GM21381 (cell line): ENCODE data around the gene HPSE2.

Experiments
- ATAC-seq: cut with Tn5 transposase; IDR thresholded peaks from one replicate; pipeline ENCODE4 v1.9.1; 2021; ENCODE audit warnings: mild to moderate bottlenecking, moderate library complexity; ENCODE audit not compliant: unreplicated experiment

The HPSE2 gene

GRCh38 chr10:98713586-98713985, 522.1 kb downstream of the HPSE2 start:
- ATAC-seq, result no peak

DNA sequence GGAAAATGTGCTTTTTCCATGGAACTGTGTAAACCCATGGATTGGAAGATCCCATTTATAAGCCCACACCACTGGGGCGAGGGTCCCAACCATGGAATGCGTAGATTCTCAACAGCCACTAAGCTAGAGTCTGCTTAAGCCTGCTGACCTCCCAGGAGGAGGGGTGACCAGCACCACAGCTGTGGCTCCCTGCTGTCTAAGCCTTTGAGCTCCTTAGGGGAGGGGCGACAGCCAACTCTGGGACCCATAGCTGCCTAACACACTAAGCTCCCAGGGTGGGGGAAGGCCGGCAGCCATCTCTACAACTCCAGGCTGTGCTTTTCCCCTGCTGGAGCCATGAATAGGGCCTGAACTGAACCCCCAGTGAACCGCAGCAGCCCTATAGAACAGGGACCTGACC, 539.1 kb downstream of the HPSE2 start:
- no peak for ATAC-seq

- no peak for ATAC-seq
These were observed 540.8 kb downstream of the HPSE2 start for GRCh38 chr10:98694883-98695282.

DNA sequence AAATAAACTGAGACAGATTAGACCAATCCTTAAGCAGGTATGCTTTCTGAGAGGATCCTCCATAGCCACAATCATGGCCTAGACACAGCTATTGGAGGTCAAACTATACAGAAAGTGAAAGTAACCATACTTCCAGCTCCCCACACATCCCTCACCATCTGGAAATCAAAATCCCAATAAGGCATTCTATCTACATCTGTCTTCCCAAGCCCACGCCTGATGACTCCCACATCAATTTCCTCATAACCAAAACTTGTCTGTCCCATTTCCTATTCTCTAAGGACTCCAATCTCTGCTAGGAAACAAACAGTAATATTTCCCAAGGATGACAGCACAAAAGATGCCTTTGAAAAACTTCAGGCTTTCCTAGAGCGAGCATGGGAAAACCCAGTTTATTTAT, 541.6 kb downstream of the HPSE2 start:
- ATAC-seq, result no peak

- ATAC-seq, result no peak
These were observed 548.0 kb downstream of the HPSE2 start for GRCh38 chr10:98687685-98688084.

DNA sequence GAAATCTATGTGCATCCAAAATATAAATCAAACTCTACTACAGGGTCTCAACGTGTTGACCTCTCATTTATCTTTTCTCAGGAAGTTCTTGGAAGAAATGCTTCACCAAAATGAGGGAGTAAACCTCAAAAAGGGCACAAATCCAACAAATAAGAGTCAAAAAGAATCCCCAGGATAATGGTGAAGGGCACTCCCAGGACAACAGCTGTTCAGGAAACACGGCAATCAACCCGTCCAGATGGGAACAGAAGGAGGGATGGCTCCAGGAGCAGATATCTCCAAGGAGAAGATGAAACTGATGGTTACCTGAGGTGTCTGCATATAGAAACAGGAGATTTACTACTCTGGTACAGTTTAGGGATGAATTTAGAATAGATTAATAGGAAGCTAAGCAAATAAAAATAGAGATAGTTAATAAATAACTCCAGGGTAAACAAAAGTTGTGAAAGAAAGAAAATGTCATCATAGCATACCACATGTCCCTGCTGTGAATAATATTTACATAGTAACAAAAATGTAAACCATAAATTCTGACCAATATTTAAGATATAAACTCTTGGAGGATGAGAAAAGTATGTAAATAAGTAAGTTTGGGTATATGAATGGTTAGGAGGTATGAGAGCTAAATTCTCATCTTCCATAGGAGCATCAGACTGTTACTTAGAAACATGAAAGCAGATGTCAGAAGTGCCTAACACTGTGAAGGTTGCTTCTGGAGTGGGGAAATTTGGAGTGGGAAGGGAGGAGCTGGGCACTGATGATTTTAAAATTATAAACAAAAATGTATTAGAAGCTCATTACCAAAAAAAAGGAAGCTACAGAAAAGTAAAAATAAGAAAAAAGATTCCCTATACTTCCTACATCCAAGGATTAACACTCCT, 551.4 kb downstream of the HPSE2 start:
- no peak for ATAC-seq

DNA sequence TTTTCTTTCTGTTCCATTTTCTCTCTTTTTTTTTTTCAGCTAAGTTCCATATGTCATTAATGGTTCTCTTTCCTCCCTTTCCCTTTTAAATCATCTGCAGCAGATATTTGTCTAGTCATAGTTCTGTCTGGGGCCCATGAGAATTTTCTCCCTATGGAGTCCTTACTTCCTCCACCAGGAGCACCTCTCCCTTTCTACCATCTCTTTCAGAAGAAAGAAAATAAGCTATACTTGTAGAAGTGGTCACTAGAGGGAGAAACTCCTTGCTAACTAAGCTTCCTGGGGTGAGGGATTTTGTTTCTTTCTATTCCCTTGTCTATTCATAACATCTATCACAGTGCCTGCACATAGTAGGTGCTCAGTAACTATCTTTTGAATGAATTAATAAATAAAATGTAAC, 558.8 kb downstream of the HPSE2 start:
- no peak for ATAC-seq

- no peak for ATAC-seq
These were observed 559.8 kb downstream of the HPSE2 start for GRCh38 chr10:98675902-98676301.

GRCh38 chr10:98673171-98673782, 562.4 kb downstream of the HPSE2 start:
- no peak for ATAC-seq

DNA sequence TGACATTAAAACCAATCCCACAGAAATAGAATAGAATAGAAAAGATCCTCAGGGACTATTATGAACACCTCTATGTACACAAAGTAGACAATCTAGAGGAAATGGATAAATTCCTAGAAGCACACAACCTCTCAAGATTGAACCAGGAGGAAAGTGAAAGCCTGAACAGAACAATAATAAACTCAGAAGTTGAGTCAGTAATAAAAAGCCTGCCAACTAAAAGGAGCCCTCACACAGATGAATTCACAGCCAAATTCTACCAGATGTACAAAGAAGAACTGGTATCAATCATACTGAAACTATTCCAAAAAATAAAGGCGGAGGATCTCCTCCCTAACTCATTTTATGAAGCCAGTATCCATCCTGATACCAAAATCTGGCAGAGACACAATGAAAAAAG, 568.6 kb downstream of the HPSE2 start:
- ATAC-seq, result no peak

DNA sequence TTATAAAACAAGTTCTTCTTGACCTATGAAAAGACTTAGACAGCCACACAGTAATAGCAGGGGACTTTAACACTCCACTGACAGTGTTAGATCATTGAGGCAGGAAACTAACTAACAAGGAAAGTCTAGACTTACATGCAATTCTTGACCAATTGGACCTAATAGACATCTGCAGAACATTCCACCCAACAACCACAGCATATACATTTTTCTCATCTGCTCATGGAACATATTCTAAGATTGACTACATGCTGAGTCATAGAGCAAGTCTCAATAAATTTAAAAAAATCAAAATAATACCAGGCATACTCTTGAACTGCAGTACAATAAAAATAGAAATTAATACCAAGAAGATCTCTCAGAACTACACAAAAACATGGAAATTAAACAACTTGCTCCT, 569.4 kb downstream of the HPSE2 start:
- ATAC-seq, result no peak

GRCh38 chr10:98664329-98665042, 571.2 kb downstream of the HPSE2 start:
- ATAC-seq, result no peak

DNA sequence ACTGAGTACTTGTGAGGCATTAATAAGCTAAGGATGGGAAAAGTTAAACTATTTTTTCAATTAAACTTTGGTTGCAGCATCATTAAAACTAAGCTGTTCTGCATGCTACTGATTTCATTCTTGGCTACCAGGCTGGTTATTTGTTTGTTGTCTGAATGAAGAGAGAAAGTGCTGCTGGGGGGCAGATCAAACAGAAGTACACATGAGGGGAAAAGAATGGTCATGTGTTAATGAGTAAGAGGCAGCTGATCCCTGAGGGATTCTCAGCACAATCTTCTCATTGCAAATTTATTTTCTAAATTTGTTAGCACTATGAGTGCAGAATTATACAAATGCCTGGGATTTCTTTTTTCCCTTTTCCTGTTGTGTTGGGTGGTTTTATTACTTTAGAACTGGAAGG, 575.7 kb downstream of the HPSE2 start:
- ATAC-seq, result no peak

GRCh38 chr10:98655492-98655891, 580.2 kb downstream of the HPSE2 start:
- no peak for ATAC-seq

DNA sequence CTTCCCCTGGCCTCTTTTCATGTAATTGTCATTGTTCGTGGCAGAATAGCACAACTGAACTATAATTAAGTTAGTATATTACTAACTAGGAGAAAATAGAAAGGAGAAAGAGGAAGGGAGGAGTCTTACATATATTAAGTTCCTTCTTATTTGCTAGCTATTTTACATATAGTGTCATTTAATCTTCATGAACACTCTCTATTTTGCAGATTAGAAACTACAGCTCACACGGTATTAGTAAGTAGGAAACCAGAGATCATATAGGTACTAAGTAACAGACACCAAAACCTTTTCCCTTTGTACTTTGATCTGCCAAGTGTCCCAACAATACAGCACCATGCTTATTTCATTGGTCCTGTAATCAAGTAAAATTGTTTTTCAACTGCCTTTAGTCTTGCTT, 586.5 kb downstream of the HPSE2 start:
- no peak for ATAC-seq

GRCh38 chr10:98646998-98647917, 588.4 kb downstream of the HPSE2 start:
- no peak for ATAC-seq

DNA sequence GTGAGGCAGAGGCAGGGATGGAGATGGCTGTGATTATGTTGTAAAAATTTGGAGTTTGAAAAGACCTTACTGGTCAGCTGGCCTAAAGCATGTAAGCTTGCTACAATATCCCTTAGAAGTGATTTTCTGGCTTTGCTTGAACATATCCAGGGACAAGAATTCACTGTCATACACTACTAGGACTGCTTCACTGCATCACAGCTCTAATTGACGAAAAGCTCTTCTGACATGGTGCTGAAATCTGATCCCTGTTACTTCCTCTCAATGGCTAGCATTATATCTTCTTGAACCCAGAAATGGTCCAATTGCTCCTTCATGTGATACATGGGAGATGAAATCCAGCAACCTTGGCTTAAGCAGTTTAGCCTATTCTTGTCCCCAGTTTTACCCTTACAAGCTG, 591.2 kb downstream of the HPSE2 start:
- no peak for ATAC-seq

- no peak for ATAC-seq
These were observed 593.4 kb downstream of the HPSE2 start for GRCh38 chr10:98642281-98642680.

- no peak for ATAC-seq
These were observed 596.7 kb downstream of the HPSE2 start for GRCh38 chr10:98638920-98639319.

GRCh38 chr10:98636921-98637329, 598.7 kb downstream of the HPSE2 start:
- ATAC-seq, result no peak
